Left colon (tissue), 2 donors: ENCODE data around the gene KLHL20. TPM values are rescaled to one million over a fixed set of nuclear protein-coding genes. Genes with fewer than 3 reads are reported as not detected.
"Not testable (repeated sequence)": the region's sequence is repeated elsewhere in the genome, so short reads cannot be mapped to it uniquely, and the experiment has no call there.

ENCODE experiments used
- ATAC-seq: fragments of 200-7000 bp; cut with Tn5 transposase; one replicate; pipeline ENCODE4 v1.9.1; 2020; ENCODE audit warnings: mild to moderate bottlenecking, moderate library complexity
- DNase-seq, 2 donors: peaks; one replicate each; pipeline ENCODE4 v3.0.0-alpha.2; 2020
- intact Hi-C, 2 donors: fragments of 100-400 bp; cut with DNase I in 1 of 2; cut with micrococcal nuclease in 1 of 2; formaldehyde crosslinking; loops; one replicate each; pipeline versions ENCODE4 v1.11.2 to v1.14.0; 2022; cut with DNase I, micrococcal nuclease
- total RNA-seq, 2 donors: library from RNA; stranded (reverse); fragmentation: NEBNext Ultra II Directional; extraction: Animal tissue kit (Norgen Biotek cat#: 25700); gene quantifications; one replicate each; pipeline ENCODE4 v1.2.1, GENCODE V29; 2021
- donor health status: DM: no; HTN: no; CAD: no.
- donor health status: DM: yes; HTN: yes; CAD: no.

KLHL20 gene
- total RNA-seq, 2 donors from 2014 or later = 23.3 to 25.1 TPM

DNA sequence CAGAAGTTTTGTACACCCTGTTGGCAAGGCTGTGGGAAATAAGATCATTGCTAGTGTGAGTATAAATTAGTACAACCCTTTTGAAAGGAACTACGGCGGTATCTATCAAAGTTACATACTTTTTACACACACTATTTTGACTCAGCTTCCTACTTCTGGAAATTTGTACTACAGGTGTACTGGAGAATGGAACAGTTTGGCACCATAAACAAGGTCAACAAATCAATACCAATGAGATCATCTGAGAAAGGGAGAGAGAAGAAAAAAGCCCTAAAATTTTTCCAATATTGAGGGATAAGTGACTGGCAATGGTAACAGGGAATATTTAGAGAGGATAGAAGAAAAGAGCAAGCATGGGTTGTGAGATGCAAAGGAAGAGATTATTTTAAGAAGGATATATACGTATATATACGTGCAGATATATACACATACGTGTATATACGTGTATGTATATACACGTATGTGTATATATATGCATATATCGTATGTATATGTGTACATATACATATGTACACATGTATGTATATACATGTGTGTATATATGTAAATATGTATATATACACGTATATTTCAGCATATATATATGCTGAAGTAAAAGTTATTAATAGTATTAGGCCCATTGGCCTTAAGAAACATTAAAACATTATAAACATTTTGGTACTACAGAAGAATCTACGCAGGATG is 27.6 kb downstream of the KLHL20 start:
- DNase-seq (no peak), ATAC-seq (no peak)
- intact Hi-C loops = no loop called here

DNA sequence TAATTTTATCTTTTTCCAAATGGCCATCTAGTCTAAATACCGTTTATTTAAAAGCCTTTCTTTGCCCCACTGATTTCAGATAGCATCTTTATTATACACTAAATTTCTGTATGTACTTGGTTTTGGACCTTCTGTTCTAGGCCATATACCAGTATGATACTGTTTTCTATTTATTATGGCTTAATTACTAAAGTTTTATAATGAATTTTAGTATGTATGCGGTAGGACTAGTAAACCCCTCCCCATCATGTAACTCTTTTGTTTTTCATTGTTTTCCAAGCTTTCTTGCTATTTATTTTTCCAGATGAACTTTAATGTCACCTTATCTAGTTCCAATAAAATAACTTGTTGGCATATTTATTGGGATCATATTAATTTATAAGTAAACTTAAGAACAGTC is 29.9 kb downstream of the KLHL20 start:
- intact Hi-C loops = no loop called here
- DNase-seq (no peak), ATAC-seq (no peak)

DNA sequence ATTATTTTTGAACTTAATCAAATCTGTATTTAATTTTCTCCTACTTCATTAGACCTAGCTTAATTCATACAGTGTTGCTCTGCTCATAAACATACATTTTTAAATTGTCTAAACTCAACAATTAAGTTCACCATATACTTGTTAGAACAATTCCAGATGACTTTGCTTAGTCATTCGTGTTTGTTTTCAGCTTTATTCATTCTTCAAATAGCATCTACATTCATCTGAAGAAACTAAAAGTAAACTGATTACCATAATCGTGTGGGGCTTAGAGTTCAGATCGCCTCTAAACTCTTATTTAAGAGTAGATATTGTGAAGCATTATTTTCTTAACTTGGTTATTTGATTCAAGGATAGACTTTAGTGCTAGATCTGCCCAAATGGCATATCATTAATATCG is 34.4 kb downstream of the KLHL20 start:
- intact Hi-C loops = no loop called here
- no peak for DNase-seq
- no peak for ATAC-seq

DNA sequence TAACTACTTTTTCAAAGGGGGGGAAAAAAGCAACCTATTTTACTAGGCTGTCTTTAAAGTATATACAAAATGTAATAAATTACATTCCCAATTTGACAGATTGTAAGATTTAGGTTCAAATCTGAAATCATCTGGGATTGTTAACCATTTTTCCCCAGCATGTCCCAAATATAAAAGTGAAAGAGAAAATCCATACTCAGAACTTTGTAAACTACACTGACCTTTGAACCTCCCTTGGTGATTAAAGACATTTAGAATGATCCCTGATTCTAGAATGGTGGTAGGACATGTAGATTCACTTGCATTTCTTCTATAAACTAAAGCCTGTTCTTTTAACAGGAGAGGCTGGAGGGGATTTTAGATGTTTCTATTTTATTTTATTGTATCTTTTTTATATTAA is 39.0 kb downstream of the KLHL20 start:
- intact Hi-C loops = no loop called here
- peak; percentile 50 for ATAC-seq
- no peak for DNase-seq

DNA sequence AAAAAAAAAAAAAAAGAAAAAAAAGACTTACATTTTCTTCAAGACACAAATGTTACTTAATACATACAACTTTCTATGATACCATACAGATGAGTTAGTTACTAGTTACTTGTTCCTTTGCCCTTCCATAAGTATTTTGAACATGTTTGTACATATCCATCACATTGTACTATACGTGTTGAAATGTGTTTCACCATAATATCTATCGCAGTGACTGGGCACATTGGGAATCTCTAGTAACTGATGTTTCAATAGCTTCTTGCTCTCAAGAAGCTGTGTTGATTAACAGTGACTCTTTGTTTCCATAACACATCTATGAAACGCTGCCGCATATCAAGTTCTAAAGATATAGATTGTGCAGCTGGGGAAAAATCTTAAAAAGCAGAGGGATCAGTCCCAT is 42.9 kb downstream of the KLHL20 start:
- ATAC-seq = no peak
- intact Hi-C loops = no loop called here
- DNase-seq = no peak

DNA sequence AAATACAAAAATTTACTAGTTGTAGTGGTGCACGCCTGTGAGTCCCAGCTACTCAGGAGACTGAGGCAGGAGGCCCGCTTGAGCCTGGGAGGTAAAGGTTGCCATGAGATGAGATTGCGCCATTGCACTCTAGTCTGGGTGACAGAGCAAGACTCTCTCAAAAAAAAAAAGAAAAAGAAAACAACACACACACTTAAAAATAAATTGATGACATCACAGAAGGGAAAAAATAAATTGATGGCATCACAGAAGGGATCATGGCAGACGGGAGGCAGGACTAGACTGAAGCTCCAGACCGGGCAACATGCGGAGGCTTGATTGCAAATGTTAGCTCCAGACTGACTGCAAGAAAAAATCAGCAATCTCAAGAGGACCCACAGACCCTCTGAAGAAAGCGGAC is 43.3 kb downstream of the KLHL20 start:
- no peak for DNase-seq
- intact Hi-C loops = no loop called here
- no peak for ATAC-seq

DNA sequence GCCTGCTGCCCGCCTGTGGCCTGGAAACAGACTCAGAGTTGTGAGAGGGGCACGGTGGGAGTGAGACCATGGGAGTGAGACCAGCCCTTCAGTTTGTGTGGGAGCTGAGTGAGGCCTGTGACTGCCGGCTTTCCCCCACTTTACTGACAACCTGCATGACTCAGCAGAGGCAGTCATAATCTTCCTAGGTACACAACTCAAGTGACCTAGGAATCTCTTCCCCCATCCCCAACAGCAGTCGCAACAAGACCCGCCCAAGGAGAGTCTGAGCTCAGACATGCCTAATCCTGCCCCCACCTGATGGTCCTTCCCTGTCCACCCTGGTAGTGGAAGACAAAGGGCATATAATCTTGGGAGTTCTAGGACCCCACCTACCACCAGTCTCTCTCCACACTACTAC is 44.2 kb downstream of the KLHL20 start:
- no peak for DNase-seq
- intact Hi-C loops = no loop called here
- ATAC-seq = no peak

DNA sequence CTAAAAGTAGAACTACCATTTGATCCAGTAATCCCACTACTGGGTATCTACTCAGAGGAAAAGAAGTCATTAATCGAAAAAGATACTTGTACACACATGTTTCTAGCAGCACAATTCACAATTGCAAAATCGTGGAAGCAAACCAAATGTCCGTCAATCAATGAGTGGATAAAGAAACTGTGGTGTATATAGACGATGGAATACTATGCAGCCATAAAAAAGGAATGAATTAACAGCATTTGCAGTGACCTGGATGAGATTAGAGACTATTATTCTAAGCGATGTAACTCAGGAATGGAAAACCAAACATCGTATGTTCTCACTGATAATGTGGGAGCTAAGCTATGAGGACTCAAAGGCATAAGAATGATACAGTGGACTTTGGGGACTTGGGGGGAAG is 49.5 kb downstream of the KLHL20 start:
- intact Hi-C loops, DNase-seq, ATAC-seq: not testable (repeated sequence)

DNA sequence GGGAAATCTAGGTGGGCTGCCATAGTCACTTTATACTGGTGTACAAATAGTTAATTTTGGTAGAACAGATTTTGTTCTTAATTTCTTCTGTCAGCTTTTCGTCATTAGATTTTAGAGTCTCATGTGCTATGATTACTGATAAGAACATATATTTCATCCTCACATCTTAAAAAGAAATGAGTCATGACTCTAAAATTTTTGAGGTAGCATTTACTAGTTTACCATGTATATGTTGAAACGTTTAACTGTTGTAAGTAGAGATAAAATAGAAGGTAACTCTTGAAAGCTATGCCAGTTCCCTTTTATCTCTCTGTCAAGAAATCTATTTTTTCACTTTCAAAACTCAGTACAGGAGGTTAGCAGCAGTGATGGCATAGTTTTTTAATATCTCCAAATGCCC is 53.4 kb downstream of the KLHL20 start:
- DNase-seq = no peak
- ATAC-seq = no peak
- intact Hi-C loops = no loop called here

DNA sequence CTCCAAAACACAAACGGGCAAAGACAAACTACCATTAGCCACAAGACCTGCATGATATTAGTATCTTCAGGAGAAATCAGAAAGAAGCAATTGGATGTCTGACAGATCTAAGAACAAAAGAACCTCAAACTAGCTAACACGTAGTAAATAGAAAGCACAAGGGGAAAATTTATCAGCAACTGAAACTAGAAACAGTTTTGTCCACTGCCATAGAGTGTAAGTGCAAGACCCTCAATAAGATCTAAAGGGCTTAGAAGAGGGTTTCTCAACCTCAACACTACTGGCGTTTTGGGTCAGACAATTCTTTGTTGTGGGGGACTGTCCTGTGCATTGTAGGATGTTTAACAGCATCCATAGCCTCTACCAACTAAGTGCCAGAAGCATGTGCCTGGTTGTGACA is 54.0 kb downstream of the KLHL20 start:
- ATAC-seq = no peak
- intact Hi-C loops = no loop called here
- DNase-seq = no peak

DNA sequence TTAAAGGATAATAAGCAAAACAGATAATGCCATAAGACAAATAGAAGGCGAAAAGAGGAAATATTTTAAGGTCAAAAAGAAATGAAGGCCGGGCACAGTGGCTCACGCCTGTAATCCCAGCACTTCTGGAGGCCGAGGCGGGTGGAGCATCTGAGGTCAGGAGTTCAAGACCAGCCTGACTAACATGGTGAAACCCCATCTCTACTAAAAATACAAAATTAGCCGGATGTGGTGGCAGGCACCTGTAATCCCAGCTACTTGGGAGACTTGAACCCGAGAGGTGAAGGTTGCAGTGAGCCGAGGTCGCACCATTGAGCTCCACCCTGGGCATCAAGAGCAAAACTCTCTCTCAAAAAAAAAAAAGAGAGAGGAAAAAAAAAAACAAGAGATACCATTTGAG is 55.5 kb downstream of the KLHL20 start:
- DNase-seq, intact Hi-C loops, ATAC-seq: not testable (repeated sequence)

DNA sequence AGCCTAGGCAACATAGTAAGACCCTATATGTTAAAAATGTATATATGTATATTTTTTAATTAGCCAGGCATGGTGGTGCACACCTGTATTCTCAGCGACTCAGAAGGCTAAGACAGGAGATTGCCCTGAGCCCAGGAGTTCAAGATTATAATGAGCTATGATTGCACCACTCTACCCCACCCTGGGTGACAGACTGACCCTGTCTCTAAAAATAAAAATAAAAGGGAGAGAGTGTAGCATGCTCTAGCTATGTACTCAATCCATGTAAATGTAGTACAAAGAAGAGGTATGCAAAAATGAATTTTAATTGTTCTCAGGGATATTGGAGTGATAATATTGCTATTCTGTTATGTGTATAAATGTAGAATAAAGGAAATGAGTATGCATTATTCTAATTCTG is 56.8 kb downstream of the KLHL20 start:
- intact Hi-C loops = no loop called here
- no peak for DNase-seq
- ATAC-seq = no peak

DNA sequence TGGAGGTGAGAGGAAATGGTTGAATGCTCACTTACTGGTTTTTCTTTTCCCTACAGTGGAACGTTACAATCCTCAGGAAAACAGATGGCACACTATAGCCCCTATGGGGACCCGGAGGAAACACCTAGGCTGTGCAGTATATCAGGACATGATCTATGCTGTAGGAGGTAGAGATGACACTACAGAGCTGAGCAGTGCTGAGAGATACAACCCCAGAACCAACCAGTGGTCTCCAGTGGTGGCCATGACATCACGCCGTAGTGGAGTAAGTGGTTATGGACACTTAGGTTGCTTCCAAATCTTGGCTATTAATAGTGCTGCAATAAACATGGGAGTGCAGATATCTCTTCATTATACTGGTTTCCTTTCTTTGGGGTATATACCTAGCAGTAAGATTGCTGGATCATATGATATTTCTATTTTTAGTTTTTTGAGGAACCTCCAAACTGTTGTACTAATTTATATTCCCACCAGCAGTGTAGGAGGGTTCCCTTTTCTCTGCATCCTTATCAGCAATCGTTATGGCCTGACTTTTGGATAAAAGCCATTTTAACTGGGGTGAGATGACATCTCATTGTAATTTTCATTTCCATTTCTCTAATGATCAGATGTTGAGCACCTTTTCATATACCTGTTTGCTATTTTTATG is 60.9 kb downstream of the KLHL20 start:
- intact Hi-C loops = no loop called here
- no peak for ATAC-seq
- no peak for DNase-seq

DNA sequence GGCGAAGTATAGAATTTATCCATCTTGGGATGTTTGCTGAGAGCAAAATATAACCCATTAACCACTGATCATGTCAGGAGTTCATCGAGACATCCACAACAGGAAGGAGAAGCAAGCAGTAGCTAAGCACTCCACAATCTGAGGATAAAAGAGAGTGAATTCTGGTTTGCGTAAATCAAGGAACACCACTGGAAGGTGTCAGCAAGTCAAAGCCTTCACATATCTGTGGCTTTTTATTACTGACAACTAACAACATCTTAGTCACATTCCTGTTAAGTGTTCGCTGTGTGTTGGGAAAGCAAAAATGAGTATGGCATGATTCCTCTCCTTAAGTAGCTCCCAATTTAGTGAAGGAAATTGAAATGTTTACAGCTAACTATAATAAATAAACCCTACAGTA is 65.2 kb downstream of the KLHL20 start:
- intact Hi-C loops = no loop called here
- DNase-seq (no peak), ATAC-seq (no peak)

DNA sequence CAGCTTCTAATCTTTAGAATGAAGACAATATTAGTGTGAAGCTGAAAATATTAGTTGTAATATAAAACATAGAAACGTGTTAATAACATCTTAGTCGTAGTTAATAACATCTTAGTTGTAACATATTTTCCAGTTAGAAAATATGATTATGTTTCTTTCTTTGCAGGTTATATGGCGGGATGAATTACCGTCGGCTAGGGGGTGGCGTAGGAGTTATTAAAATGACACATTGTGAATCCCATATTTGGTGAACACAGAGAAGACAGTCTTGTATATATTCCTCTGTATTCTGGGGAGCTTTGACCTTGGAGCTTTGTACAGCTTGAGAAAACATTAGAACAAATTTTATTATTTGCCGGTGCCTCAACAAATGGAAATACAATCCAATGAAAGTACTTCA is 70.2 kb downstream of the KLHL20 start:
- intact Hi-C loops = no loop called here
- ATAC-seq = no peak
- no peak for DNase-seq

DNA sequence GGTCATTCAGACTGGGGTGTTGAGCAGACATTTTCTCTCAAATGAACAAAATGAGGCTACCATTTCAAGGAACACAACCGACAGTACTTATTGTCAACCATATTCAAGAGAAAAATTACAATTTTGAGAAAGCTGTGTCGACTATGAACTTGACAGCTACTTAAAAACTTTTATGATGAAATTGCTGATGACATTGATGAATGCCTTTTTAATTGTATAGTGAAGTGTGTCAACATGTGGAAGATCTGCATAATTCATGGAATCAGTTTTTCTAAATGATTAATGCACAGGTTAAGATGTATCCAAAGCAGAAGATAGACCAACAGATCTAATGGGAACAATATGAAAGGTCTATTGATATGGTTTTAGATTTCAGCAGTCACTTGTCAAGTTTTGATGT is 75.1 kb downstream of the KLHL20 start:
- ATAC-seq (no peak), DNase-seq (no peak)
- intact Hi-C loops = no loop called here

DNA sequence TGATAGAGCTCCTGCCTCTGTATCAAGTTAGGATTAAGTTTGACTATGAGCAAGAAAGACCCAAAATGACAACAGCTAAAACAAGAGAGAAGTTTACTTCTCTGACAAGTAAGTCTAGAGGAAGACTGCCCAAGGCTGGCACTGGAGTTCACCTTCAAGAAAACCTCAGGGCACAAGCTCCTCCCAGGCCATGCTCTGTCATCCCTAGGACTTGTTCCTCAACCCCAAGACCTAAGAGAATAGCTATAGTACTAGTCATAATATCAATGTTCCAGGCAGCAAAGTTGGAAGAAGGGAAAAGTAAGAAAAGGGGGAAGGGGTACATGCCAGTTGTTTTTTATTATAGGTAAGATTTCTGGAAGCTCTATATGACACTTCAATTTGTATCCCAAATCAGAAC is 83.3 kb downstream of the KLHL20 start:
- ATAC-seq (no peak), DNase-seq (no peak)
- intact Hi-C loops = no loop called here

DNA sequence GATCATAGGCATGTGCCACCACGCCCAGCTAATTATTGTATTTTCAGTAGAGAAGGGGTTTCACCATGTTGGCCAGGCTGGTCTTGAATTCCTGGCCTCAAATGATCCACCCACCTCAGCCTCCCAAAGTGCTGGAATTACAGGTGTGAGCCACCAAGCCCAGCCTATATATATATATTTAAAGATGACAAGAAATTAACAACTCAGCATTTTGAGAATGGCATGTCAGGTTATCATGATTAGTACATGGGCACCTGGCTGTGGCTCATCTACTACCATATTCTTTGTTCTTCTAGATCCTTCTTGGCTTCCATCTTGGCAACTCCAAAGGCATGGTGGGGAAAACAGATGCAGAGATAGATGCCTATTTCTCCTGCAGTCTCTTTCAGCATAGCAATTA is 85.2 kb downstream of the KLHL20 start:
- ATAC-seq, intact Hi-C loops, DNase-seq: not testable (repeated sequence)

DNA sequence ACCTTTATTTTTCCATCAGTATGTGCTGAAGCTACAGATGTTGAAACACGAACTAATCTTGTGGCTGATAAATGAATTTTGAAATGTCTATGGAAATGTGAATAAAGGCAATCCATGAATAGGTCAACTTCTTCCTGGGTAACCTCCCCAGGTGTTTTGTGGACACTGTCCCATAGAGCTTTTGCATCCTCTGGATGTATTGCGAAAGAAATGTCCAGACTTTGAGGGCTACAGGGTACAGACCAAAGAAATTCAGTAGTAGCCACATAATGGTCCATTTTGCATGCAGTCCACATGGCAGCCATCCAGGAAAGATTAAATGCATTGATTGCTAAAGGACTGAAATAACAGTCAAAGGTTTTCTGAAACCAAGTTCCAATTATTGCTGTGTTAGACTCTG is 88.2 kb downstream of the KLHL20 start:
- intact Hi-C loops = no loop called here
- no peak for ATAC-seq
- no peak for DNase-seq

DNA sequence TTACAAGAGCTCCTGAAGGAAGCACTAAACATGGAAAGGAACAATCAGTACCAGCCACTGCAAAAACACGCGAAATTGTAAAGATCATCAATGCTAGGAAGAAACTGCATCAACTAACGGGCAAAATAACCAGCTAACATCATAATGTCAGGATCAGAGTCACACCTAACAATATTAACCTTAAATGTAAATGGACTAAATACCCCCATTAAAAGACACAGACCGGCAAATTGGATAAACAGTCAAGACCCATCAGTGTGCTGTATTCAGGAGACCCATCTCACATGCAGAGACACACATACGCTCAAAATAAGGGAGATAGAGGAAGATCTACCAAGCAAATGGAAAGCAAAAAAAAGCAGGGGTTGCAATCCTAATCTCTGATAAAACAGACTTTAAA is 98.9 kb downstream of the KLHL20 start:
- DNase-seq, intact Hi-C loops, ATAC-seq: not testable (repeated sequence)

DNA sequence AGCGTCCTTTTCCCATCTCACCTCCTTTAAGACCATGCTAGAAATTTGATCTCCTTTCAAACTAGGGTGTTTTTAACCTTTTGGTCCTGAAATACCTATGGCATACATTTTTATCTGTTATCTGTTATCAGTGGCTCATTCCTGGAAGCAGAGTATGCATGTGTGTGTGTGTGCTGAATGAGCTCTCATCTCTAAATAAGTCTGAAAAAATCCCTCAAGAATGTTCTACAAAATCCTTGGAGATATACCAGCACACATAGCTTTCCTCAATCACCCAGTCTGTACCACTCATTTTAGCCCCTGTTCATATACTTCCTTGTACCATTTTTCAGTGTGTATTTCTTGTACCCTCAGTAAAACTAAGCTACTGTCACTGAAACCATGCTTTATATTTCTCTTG is 103.7 kb downstream of the KLHL20 start:
- ATAC-seq (no peak), DNase-seq (no peak)
- intact Hi-C loops = no loop called here
